Parathyroid adenoma (tissue), 2 donors: ENCODE results near the gene SOX13.

Experiments used
- H2AFZ ChIP-seq: fragments of 300-600 bp; sonication (generic); one replicate; pipeline ENCODE4 v1.7.0; 2017; ENCODE audit warnings: antibody characterized with exemption, mild to moderate bottlenecking
- H3K27ac ChIP-seq: fragments of 300-600 bp; sonication (generic); one replicate; pipeline ENCODE4 v1.7.0; 2017
- H3K27me3 ChIP-seq: fragments of 300-600 bp; sonication (generic); one replicate; pipeline ENCODE4 v1.7.0; 2017; ENCODE audit warnings: low read length; ENCODE audit not compliant: control insufficient read depth, insufficient read depth
- H3K36me3 ChIP-seq: fragments of 300-600 bp; sonication (generic); one replicate; pipeline ENCODE4 v1.7.0; 2017; ENCODE audit warnings: low read length; ENCODE audit not compliant: control insufficient read depth, insufficient read depth
- H3K4me1 ChIP-seq: fragments of 300-600 bp; sonication (generic); one replicate; pipeline ENCODE4 v1.7.0; 2017; ENCODE audit warnings: control low read depth
- H3K4me2 ChIP-seq: fragments of 300-600 bp; sonication (generic); one replicate; pipeline ENCODE4 v1.7.0; 2017; ENCODE audit warnings: low read length
- H3K4me3 ChIP-seq: fragments of 300-600 bp; sonication (generic); one replicate; pipeline ENCODE4 v1.7.0; 2017; ENCODE audit warnings: low read depth, low read length
- H3K79me2 ChIP-seq: fragments of 300-600 bp; sonication (generic); one replicate; pipeline ENCODE4 v1.7.0; 2017; ENCODE audit warnings: control low read depth
- H3K9ac ChIP-seq: fragments of 300-600 bp; sonication (generic); one replicate; pipeline ENCODE4 v1.7.0; 2017; ENCODE audit warnings: mild to moderate bottlenecking
- H3K9me3 ChIP-seq: fragments of 300-600 bp; sonication (generic); one replicate; pipeline ENCODE4 v1.7.0; 2017; ENCODE audit warnings: low read length; ENCODE audit not compliant: control insufficient read depth
- CTCF ChIP-seq: fragments of 300-600 bp; sonication (generic); IDR thresholded peaks from one replicate; pipeline ENCODE4 v1.7.0; 2017; ENCODE audit warnings: antibody characterized with exemption, mild to moderate bottlenecking
- donor health status: primary hyperparathyroidism.

SOX13 gene

DNA sequence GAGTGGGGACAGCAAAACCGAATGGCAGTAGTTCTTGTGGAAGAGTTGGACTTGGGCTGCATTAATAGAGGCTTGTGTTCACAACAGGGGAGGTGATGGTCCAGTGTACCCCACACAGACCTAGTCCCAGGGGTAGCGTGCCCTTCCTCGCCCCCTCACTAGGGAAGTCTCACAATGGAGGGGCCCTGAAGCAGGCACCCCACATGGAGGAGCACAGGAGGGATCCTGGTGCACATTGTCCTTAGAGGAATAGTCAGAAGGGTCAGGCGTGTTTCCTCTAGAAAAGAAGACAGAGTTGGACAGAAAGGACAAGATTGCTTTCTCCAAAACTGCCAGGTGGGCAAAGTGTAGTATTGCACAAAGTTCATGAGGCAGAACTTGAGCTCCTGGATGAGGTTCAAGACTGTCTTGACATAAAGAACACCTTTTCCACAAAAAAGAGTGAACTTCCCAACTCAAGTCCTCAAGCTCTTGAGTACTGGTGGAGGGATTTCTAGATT is 55.6 kb downstream of the SOX13 start:
- Histone ChIP-seq H2AFZ (no peak overlapping the region), H3K27me3 (no peaks in the 10 kb centered on the region), H3K9ac (no peak overlapping the region), H3K27ac (peak overlapping the region; percentile 99), H3K4me2 (peak overlapping the region; percentile 88), H3K9me3 (no peaks in the 10 kb centered on the region), H3K4me3 (peak overlapping the region; percentile 65), H3K79me2 (no peaks in the 10 kb centered on the region), H3K36me3 (no peaks in the 10 kb centered on the region), H3K4me1 (peaks cover 32% of the 10 kb centered on the region)
- TF ChIP-seq CTCF, result no peak

GRCh38 chr1:204128964-204129896 is 56.3 kb downstream of the SOX13 start:
- Histone ChIP-seq H2AFZ (peak overlapping the region; percentile 78), H3K27me3 (no peaks in the 10 kb centered on the region), H3K4me1 (peaks cover 32% of the 10 kb centered on the region), H3K4me2 (peak overlapping the region; percentile 88), H3K36me3 (no peaks in the 10 kb centered on the region), H3K9ac (peak overlapping the region; percentile 19), H3K79me2 (no peaks in the 10 kb centered on the region), H3K4me3 (peak overlapping the region; percentile 65), H3K27ac (peak overlapping the region; percentile 99), H3K9me3 (no peaks in the 10 kb centered on the region)
- peak; percentile 72 for TF ChIP-seq CTCF

DNA sequence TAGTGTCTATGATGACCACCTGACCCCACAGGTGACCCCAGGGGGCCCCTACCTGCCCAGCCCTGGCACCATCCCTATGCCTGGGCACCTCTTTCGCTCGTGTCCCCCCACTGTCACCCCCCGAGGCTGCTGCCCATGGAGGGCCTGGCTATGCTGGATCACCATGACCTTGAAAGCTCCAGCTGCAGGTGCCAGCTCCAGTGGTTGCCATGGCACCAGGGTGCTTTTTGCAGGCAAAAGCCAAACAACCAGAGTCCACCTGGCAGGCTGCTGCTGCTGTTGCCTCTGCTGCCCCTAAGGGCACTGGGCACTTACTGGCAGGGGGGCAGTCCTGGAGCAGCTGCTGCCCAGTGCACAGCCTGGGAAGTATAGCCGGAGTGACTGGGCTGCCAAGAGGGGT is 57.3 kb downstream of the SOX13 start:
- Histone ChIP-seq H3K4me1 (peaks cover 32% of the 10 kb centered on the region), H3K36me3 (no peaks in the 10 kb centered on the region), H3K9me3 (no peaks in the 10 kb centered on the region), H2AFZ (peak overlapping the region; percentile 42), H3K4me2 (peak overlapping the region; percentile 88), H3K79me2 (no peaks in the 10 kb centered on the region), H3K27ac (peak overlapping the region; percentile 99), H3K4me3 (peak overlapping the region; percentile 65), H3K27me3 (no peaks in the 10 kb centered on the region), H3K9ac (no peak overlapping the region)
- peak; percentile 29 for TF ChIP-seq CTCF

- H3K27me3 ChIP-seq, result no peaks in the 10 kb centered on the region
- H3K4me3 ChIP-seq, result peak overlapping the region; percentile 65
- no peaks in the 10 kb centered on the region for H3K36me3 ChIP-seq
- H2AFZ ChIP-seq, result no peak overlapping the region
- H3K9me3 ChIP-seq, result no peaks in the 10 kb centered on the region
- H3K27ac ChIP-seq, result peak overlapping the region; percentile 99
- no peak overlapping the region for H3K9ac ChIP-seq
- peaks cover 32% of the 10 kb centered on the region for H3K4me1 ChIP-seq
- TF ChIP-seq CTCF, result no peak
- no peaks in the 10 kb centered on the region for H3K79me2 ChIP-seq
- peak overlapping the region; percentile 88 for H3K4me2 ChIP-seq
These were observed 58.3 kb downstream of the SOX13 start for GRCh38 chr1:204130981-204131892.
